Esophagus muscularis mucosa (tissue), 4 donors: Measurements from ENCODE around the gene POLR3A.

Experiments
- CTCF ChIP-seq, 3 experiments: fragments of 200-600 bp in 2 of 3; fragments of 450-650 bp in 1 of 3; sonication (generic) in 2 of 3; IDR thresholded peaks; one replicate each; pipeline ENCODE4 v1.5.1; 2017 to 2019; ENCODE audit warnings: antibody characterized with exemption in 3 of 3, mild to moderate bottlenecking in 2 of 3, moderate library complexity in 1 of 3
- EP300 ChIP-seq: sonication (generic); formaldehyde crosslinking; IDR thresholded peaks from one replicate; pipeline ENCODE4 v1.6.1; 2017; ENCODE audit warnings: antibody characterized with exemption
- POLR2A ChIP-seq: fragments of 450-650 bp; IDR thresholded peaks from one replicate; pipeline ENCODE4 v1.6.1; 2017; ENCODE audit warnings: antibody characterized with exemption, moderate library complexity, mild to moderate bottlenecking, low read depth

- TF ChIP-seq CTCF (IDR thresholded peaks at IDR 0.05), result no peak
- no peak for TF ChIP-seq EP300
- TF ChIP-seq POLR2A, result no peak
Measured at GRCh38 chr10:77987671-77988255, 41.6 kb downstream of the POLR3A start.
